NCI-H2107 (cell line): Measurements from ENCODE around the gene EYA4.
A peak's percentile ranks its signal among the peaks of the same experiment; 100 is the strongest.

ENCODE experiments used
- DNase-seq: peaks from one replicate; lab custom pipeline; 2025; lab: John Stamatoyannopoulos, UW

The EYA4 gene

GRCh38 chr6:133456439-133456838, 215.3 kb downstream of the EYA4 start:
- no peak for DNase-seq

- no peak for DNase-seq
Measured at GRCh38 chr6:133456944-133457343, 215.8 kb downstream of the EYA4 start.

- DNase-seq: no peak
Measured at GRCh38 chr6:133460101-133460500, 218.9 kb downstream of the EYA4 start.

- no peak for DNase-seq
Measured at GRCh38 chr6:133463790-133464189, 222.6 kb downstream of the EYA4 start.

GRCh38 chr6:133466680-133467079, 225.5 kb downstream of the EYA4 start:
- no peak for DNase-seq

- no peak for DNase-seq
Measured at GRCh38 chr6:133467231-133467981, 226.2 kb downstream of the EYA4 start.

- DNase-seq: no peak
Measured at GRCh38 chr6:133467982-133468380, 226.8 kb downstream of the EYA4 start.

- no peak for DNase-seq
Measured at GRCh38 chr6:133468591-133468990, 227.4 kb downstream of the EYA4 start.

- no peak for DNase-seq
Measured at GRCh38 chr6:133474516-133474915, 233.4 kb downstream of the EYA4 start.

GRCh38 chr6:133478673-133479072, 237.5 kb downstream of the EYA4 start:
- no peak for DNase-seq

GRCh38 chr6:133487174-133487573, 246.0 kb downstream of the EYA4 start:
- DNase-seq: no peak

- no peak for DNase-seq
Measured at GRCh38 chr6:133495205-133495903, 254.2 kb downstream of the EYA4 start.

- DNase-seq: no peak
Measured at GRCh38 chr6:133499662-133500061, 258.5 kb downstream of the EYA4 start.

- DNase-seq: no peak
Measured at GRCh38 chr6:133501675-133502270, 260.6 kb downstream of the EYA4 start.

GRCh38 chr6:133502441-133503335, 261.5 kb downstream of the EYA4 start:
- no peak for DNase-seq

GRCh38 chr6:133503336-133503729, 262.2 kb downstream of the EYA4 start:
- no peak for DNase-seq

GRCh38 chr6:133504158-133504557, 263.0 kb downstream of the EYA4 start:
- DNase-seq: no peak

GRCh38 chr6:133504761-133505160, 263.6 kb downstream of the EYA4 start:
- no peak for DNase-seq

GRCh38 chr6:133505681-133506080, 264.5 kb downstream of the EYA4 start:
- no peak for DNase-seq

GRCh38 chr6:133512410-133513016, 271.4 kb downstream of the EYA4 start:
- peak; percentile 3 for DNase-seq

GRCh38 chr6:133523816-133524215, 282.7 kb downstream of the EYA4 start:
- DNase-seq: no peak

GRCh38 chr6:133526436-133526835, 285.3 kb downstream of the EYA4 start:
- no peak for DNase-seq
